ENCODE results near the gene UTS2B.

DNA sequence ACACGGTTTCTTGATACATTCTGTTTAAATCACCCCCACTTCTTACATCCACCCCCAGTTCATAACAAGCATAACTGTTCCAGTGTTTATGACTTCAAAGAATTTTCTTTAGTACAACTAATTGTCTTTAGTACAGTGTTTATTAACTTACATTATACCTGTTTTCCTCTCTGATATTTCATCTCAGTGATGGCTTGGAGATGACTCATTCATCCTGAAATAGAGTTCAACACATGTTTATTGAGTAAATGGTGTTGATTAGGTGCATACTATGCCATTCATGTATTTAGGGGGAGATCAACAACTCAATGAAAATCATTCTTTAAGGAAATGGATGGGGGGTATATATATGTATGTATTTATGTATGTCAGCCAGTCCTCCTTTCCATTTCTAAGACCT is 21.7 kb upstream of the UTS2B start:
- TF ChIP-seq YY1 (IDR thresholded peaks at IDR 0.05; ENCODE audit: low read depth) (no peak), SMC3 (IDR thresholded peaks at IDR 0.05; ENCODE audit: low read depth, low read length) (no peak), JUND (IDR thresholded peaks at IDR 0.05) (no peak), FOXM1 (IDR thresholded peaks at IDR 0.05; ENCODE audit: low read depth) (no peak), ELF1 (IDR thresholded peaks at IDR 0.05) (no peak), RCOR1 (IDR thresholded peaks at IDR 0.05; ENCODE audit: low read length) (no peak), EP300 (IDR thresholded peaks at IDR 0.05; ENCODE audit: borderline replicate concordance in 1 of 2, low read depth in 1 of 2, low read length in 1 of 2) (no peak), NRF1 (IDR thresholded peaks at IDR 0.05; ENCODE audit: low read depth, low read length) (no peak), FOXJ3 (CRISPR knock-in tag; IDR thresholded peaks at IDR 0.05) (no peak)
- TF ChIP-seq, protein P1, sequence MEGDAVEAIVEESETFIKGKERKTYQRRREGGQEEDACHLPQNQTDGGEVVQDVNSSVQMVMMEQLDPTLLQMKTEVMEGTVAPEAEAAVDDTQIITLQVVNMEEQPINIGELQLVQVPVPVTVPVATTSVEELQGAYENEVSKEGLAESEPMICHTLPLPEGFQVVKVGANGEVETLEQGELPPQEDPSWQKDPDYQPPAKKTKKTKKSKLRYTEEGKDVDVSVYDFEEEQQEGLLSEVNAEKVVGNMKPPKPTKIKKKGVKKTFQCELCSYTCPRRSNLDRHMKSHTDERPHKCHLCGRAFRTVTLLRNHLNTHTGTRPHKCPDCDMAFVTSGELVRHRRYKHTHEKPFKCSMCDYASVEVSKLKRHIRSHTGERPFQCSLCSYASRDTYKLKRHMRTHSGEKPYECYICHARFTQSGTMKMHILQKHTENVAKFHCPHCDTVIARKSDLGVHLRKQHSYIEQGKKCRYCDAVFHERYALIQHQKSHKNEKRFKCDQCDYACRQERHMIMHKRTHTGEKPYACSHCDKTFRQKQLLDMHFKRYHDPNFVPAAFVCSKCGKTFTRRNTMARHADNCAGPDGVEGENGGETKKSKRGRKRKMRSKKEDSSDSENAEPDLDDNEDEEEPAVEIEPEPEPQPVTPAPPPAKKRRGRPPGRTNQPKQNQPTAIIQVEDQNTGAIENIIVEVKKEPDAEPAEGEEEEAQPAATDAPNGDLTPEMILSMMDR (IDR thresholded peaks at IDR 0.05): no peak
- TF ChIP-seq, protein P2, sequence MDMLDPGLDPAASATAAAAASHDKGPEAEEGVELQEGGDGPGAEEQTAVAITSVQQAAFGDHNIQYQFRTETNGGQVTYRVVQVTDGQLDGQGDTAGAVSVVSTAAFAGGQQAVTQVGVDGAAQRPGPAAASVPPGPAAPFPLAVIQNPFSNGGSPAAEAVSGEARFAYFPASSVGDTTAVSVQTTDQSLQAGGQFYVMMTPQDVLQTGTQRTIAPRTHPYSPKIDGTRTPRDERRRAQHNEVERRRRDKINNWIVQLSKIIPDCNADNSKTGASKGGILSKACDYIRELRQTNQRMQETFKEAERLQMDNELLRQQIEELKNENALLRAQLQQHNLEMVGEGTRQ (IDR thresholded peaks at IDR 0.05; ENCODE audit: borderline replicate concordance, low read depth, low read length): no peak
- TF ChIP-seq, protein P3, sequence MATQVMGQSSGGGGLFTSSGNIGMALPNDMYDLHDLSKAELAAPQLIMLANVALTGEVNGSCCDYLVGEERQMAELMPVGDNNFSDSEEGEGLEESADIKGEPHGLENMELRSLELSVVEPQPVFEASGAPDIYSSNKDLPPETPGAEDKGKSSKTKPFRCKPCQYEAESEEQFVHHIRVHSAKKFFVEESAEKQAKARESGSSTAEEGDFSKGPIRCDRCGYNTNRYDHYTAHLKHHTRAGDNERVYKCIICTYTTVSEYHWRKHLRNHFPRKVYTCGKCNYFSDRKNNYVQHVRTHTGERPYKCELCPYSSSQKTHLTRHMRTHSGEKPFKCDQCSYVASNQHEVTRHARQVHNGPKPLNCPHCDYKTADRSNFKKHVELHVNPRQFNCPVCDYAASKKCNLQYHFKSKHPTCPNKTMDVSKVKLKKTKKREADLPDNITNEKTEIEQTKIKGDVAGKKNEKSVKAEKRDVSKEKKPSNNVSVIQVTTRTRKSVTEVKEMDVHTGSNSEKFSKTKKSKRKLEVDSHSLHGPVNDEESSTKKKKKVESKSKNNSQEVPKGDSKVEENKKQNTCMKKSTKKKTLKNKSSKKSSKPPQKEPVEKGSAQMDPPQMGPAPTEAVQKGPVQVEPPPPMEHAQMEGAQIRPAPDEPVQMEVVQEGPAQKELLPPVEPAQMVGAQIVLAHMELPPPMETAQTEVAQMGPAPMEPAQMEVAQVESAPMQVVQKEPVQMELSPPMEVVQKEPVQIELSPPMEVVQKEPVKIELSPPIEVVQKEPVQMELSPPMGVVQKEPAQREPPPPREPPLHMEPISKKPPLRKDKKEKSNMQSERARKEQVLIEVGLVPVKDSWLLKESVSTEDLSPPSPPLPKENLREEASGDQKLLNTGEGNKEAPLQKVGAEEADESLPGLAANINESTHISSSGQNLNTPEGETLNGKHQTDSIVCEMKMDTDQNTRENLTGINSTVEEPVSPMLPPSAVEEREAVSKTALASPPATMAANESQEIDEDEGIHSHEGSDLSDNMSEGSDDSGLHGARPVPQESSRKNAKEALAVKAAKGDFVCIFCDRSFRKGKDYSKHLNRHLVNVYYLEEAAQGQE (IDR thresholded peaks at IDR 0.05; ENCODE audit: low read depth, low read length): no peak
- TF ChIP-seq, protein P4, sequence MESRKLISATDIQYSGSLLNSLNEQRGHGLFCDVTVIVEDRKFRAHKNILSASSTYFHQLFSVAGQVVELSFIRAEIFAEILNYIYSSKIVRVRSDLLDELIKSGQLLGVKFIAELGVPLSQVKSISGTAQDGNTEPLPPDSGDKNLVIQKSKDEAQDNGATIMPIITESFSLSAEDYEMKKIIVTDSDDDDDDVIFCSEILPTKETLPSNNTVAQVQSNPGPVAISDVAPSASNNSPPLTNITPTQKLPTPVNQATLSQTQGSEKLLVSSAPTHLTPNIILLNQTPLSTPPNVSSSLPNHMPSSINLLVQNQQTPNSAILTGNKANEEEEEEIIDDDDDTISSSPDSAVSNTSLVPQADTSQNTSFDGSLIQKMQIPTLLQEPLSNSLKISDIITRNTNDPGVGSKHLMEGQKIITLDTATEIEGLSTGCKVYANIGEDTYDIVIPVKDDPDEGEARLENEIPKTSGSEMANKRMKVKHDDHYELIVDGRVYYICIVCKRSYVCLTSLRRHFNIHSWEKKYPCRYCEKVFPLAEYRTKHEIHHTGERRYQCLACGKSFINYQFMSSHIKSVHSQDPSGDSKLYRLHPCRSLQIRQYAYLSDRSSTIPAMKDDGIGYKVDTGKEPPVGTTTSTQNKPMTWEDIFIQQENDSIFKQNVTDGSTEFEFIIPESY (IDR thresholded peaks at IDR 0.05; ENCODE audit: borderline replicate concordance, low read depth): no peak
- TF ChIP-seq, protein P5, sequence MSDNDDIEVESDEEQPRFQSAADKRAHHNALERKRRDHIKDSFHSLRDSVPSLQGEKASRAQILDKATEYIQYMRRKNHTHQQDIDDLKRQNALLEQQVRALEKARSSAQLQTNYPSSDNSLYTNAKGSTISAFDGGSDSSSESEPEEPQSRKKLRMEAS (IDR thresholded peaks at IDR 0.05; ENCODE audit: low read depth): no peak
